DOHH2 (cell line): ENCODE measurements around the gene PDE4D.

Experiments used
- EZH2phosphoT487 ChIP-seq: fragments of 200-600 bp; sonication (generic); IDR thresholded peaks from 2 replicates; pipeline ENCODE4 v1.6.1; 2017; ENCODE audit warnings: borderline replicate concordance, mild to moderate bottlenecking, antibody characterized with exemption, low read length, moderate library complexity, mixed read lengths
- TF ChIP-seq, protein P1 (sequence below): fragments of 200-600 bp; sonication (generic); IDR thresholded peaks from one replicate; pipeline ENCODE4 v1.5.1; 2014; ENCODE audit warnings: antibody characterized with exemption, mild to moderate bottlenecking, low read depth, low read length; ENCODE audit not compliant: poor library complexity, severe bottlenecking

DNA sequence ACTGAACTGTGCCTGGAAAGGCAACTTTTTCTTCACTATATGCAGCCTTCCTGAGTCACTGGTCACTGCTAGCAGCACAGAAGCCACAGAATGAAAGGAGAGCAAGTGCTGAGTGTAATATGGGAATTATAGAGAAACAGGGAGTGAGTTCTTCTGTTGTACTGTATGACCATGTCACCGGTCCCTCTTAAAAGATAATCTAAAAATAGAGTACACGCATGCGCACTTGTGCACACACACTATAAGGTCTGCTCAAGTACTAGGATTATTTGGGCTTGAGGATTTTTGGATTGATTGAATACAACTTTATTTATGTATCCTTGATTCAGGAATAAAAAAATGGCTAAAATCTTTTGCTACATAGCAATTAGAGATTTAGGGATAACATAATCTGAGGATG is 571.9 kb downstream of the PDE4D start:
- TF ChIP-seq, protein P1, sequence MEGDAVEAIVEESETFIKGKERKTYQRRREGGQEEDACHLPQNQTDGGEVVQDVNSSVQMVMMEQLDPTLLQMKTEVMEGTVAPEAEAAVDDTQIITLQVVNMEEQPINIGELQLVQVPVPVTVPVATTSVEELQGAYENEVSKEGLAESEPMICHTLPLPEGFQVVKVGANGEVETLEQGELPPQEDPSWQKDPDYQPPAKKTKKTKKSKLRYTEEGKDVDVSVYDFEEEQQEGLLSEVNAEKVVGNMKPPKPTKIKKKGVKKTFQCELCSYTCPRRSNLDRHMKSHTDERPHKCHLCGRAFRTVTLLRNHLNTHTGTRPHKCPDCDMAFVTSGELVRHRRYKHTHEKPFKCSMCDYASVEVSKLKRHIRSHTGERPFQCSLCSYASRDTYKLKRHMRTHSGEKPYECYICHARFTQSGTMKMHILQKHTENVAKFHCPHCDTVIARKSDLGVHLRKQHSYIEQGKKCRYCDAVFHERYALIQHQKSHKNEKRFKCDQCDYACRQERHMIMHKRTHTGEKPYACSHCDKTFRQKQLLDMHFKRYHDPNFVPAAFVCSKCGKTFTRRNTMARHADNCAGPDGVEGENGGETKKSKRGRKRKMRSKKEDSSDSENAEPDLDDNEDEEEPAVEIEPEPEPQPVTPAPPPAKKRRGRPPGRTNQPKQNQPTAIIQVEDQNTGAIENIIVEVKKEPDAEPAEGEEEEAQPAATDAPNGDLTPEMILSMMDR: no peak
- no peak for TF ChIP-seq EZH2phosphoT487
